Measurements from ENCODE around the gene RFXANK.

Gene RFXANK

DNA sequence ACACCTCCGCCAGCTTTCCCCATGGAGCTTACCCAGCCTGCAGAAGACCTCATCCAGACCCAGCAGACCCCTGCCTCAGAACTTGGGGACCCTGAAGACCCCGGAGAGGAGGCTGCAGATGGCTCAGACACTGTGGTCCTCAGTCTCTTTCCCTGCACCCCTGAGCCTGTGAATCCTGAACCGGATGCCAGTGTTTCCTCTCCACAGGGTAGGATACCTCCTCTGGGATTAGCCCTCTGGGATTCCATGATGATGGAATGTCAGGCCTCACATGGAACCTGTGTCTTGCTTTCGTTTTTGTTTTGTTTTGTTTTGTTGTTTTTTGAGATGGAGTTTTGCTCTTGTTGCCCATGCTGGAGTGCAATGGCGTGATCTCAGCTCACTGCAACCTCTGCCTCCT lies 1.9 kb downstream of the RFXANK start:
- no peaks in the 10 kb centered on the region for H3K27me3 ChIP-seq (ENCODE audit: insufficient read depth, low read length)
- no peak overlapping the region for H3K27ac ChIP-seq (ENCODE audit: low read depth, low read length)
- H3K4me1 ChIP-seq (ENCODE audit: insufficient read depth, low read length): no peaks in the 10 kb centered on the region
- no peak overlapping the region for H3K4me3 ChIP-seq (ENCODE audit: low read length)
- H3K9me3 ChIP-seq (ENCODE audit: insufficient read depth, low read depth, low read length): no peaks in the 10 kb centered on the region
- peaks cover 26% of the 10 kb centered on the region for H3K36me3 ChIP-seq (ENCODE audit: insufficient read depth, low read length)
- H3K9ac ChIP-seq (ENCODE audit: low read depth, low read length): no peak overlapping the region
- 91% methylated on average over 5 of the region's 5 CpGs for WGBS

DNA sequence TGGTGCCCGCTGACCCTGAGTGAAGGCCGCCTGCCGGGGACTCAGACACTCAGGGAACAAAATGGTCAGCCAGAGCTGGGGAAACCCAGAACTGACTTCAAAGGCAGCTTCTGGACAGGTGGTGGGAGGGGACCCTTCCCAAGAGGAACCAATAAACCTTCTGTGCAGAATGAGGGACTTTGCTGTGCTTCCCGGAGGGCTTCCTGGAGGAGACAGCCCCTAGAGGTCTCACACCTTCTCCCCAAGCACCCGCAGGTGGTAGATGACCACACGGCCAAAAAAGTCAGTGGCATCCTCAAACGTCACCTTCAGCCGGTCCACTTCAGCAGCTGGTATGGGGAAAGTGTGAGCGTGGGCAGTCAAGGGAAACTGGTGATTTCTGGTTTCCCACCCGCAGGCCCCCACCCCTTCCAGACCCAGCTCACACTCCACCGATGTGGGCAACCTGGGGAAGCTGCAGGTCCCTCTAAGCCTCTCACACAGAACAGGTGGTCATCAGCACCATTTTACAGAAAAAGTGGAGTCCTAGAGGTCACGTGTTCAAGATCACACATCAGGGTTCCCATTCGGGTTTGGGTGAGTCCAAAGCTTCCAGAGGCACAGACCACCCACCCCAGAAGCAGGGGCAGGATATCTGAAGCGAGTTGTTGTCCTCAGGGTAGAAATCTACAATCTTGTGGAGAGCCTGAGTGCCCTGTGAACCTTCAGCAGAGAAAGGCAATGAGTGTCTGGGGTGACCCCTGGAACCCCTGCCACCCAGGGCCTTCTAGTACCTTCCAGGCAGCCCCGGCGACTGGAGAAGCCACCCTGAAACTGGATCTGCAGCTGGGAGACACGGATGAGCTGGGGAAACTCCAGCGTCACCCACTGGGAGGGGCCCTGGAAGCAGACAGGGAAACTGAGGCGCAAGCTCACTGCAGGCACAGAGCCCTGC lies 9.9 kb downstream of the RFXANK start:
- Histone ChIP-seq H3K9ac (ENCODE audit: low read depth, low read length) (peak overlapping the region; percentile 89), H3K27ac (ENCODE audit: low read depth, low read length) (no peak overlapping the region), H3K9me3 (ENCODE audit: insufficient read depth, low read depth, low read length) (no peaks in the 10 kb centered on the region), H3K36me3 (ENCODE audit: insufficient read depth, low read length) (peaks cover 29% of the 10 kb centered on the region), H3K27me3 (ENCODE audit: insufficient read depth, low read length) (peaks cover 28% of the 10 kb centered on the region), H3K4me3 (ENCODE audit: low read length) (peak overlapping the region; percentile 94), H3K4me1 (ENCODE audit: insufficient read depth, low read length) (no peaks in the 10 kb centered on the region)
- 90% methylated on average over 19 of the region's 19 CpGs for WGBS

DNA sequence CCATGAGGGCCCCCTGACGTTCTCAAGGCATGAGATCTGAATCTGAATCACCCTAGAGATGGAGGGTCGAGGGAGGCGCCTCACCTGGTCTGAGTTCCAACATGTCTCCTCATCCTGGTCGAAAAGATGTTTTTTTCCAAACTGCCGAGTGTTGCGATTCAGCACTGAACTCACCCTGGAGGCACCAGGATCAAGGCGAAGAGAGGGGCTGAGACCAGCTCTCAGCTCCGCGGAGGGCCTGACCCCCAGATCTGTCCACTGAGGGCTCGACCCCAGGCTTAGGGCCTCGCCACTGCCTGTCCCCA lies 10.6 kb downstream of the RFXANK start:
- Histone ChIP-seq H3K4me3 (ENCODE audit: low read length) (peak overlapping the region; percentile 94), H3K9me3 (ENCODE audit: insufficient read depth, low read depth, low read length) (no peaks in the 10 kb centered on the region), H3K4me1 (ENCODE audit: insufficient read depth, low read length) (no peaks in the 10 kb centered on the region), H3K36me3 (ENCODE audit: insufficient read depth, low read length) (peaks cover 26% of the 10 kb centered on the region), H3K27me3 (ENCODE audit: insufficient read depth, low read length) (peaks cover 35% of the 10 kb centered on the region), H3K9ac (ENCODE audit: low read depth, low read length) (peak overlapping the region; percentile 89), H3K27ac (ENCODE audit: low read depth, low read length) (peak overlapping the region; percentile 57)
- 27% methylated on average over 11 of the region's 11 CpGs for WGBS

DNA sequence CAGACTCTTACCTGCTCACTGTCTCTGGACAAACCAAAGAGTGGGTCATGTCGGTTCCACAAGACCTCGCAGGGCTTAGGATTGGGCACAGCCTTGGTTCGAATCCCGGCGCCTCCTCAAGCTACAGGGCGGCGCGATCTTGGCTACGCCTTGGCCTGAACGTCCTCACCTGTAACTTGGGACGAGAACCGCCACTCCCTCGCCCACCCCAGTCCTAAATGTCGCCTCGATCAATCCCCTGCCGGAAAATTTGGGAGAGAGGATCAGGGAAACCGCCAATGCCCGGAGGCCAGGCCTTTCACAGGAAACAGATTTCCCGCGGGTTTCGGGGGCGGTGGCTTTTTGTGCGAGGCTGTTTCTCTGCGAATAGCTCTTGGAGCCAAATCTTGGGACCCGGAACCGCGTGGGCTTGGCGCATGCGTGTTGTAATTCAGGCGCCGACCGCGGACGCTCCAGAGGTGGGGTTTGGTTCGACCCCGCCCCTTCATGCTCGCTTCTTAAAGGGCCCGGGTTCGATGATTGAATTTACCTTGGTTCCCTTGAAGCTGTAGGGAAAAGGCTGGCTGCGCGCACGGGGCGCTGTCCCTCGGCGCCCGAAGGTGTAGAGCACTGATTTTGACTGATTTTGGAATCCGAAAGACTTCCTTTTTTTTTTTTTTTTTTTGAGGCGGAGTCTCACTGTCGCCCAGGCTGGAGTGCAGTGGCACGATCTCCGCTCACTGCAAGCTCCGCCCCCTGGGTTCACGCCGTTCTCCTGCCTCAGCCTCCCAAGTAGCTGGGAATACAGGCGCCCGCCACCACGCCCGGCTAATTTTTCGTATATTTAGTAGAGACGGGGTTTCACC lies 11.2 kb downstream of the RFXANK start, which contains the start of gene NR2C2AP:
TSS of gene NR2C2AP (minus strand) at position 403 of the 845 bp plus-strand sequence. CDS start at position 49, 354 bp downstream.
- peaks cover 23% of the 10 kb centered on the region for H3K36me3 ChIP-seq (ENCODE audit: insufficient read depth, low read length)
- H3K27me3 ChIP-seq (ENCODE audit: insufficient read depth, low read length): peaks cover 40% of the 10 kb centered on the region
- H3K27ac ChIP-seq (ENCODE audit: low read depth, low read length): peak within 1 kb of the TSS; percentile 57
- WGBS: 7% methylated on average over 60 of the region's 60 CpGs
- H3K9ac ChIP-seq (ENCODE audit: low read depth, low read length): peak within 1 kb of the TSS; percentile 89
- no peaks in the 10 kb centered on the region for H3K4me1 ChIP-seq (ENCODE audit: insufficient read depth, low read length)
- H3K4me3 ChIP-seq (ENCODE audit: low read length): peak within 1 kb of the TSS; percentile 94
- no peaks in the 10 kb centered on the region for H3K9me3 ChIP-seq (ENCODE audit: insufficient read depth, low read depth, low read length)

- Histone ChIP-seq H3K9ac (ENCODE audit: low read depth, low read length) (no peak overlapping the region), H3K27ac (ENCODE audit: low read depth, low read length) (no peak overlapping the region), H3K36me3 (ENCODE audit: insufficient read depth, low read length) (peaks cover 14% of the 10 kb centered on the region), H3K9me3 (ENCODE audit: insufficient read depth, low read depth, low read length) (no peaks in the 10 kb centered on the region), H3K4me1 (ENCODE audit: insufficient read depth, low read length) (no peaks in the 10 kb centered on the region), H3K4me3 (ENCODE audit: low read length) (no peak overlapping the region), H3K27me3 (ENCODE audit: insufficient read depth, low read length) (peaks cover 44% of the 10 kb centered on the region)
- 67% methylated on average over 13 of the region's 13 CpGs for WGBS
These were observed 12.1 kb downstream of the RFXANK start for GRCh38 chr19:19204181-19204580.

- no peak overlapping the region for H3K9ac ChIP-seq (ENCODE audit: low read depth, low read length)
- no peak overlapping the region for H3K27ac ChIP-seq (ENCODE audit: low read depth, low read length)
- H3K4me1 ChIP-seq (ENCODE audit: insufficient read depth, low read length): no peaks in the 10 kb centered on the region
- H3K27me3 ChIP-seq (ENCODE audit: insufficient read depth, low read length): peaks cover 59% of the 10 kb centered on the region
- H3K9me3 ChIP-seq (ENCODE audit: insufficient read depth, low read depth, low read length): no peaks in the 10 kb centered on the region
- 63% methylated on average over 14 of the region's 14 CpGs for whole genome bisulfite sequencing
- H3K36me3 ChIP-seq (ENCODE audit: insufficient read depth, low read length): peaks cover 8% of the 10 kb centered on the region; the same call in 1 of the 2 replicates
- H3K4me3 ChIP-seq (ENCODE audit: low read length): no peak overlapping the region
These were observed 13.7 kb downstream of the RFXANK start for GRCh38 chr19:19205416-19206410.

GRCh38 chr19:19206938-19207337 lies 14.9 kb downstream of the RFXANK start:
- Histone ChIP-seq H3K9me3 (ENCODE audit: insufficient read depth, low read depth, low read length) (no peaks in the 10 kb centered on the region), H3K9ac (ENCODE audit: low read depth, low read length) (no peak overlapping the region), H3K27me3 (ENCODE audit: insufficient read depth, low read length) (peaks cover 71% of the 10 kb centered on the region), H3K4me1 (ENCODE audit: insufficient read depth, low read length) (no peaks in the 10 kb centered on the region), H3K4me3 (ENCODE audit: low read length) (no peak overlapping the region), H3K36me3 (ENCODE audit: insufficient read depth, low read length) (no peaks in the 10 kb centered on the region), H3K27ac (ENCODE audit: low read depth, low read length) (no peak overlapping the region)
- WGBS: 72% methylated on average over 5 of the region's 5 CpGs

- Histone ChIP-seq H3K9ac (ENCODE audit: low read depth, low read length) (no peak overlapping the region), H3K27me3 (ENCODE audit: insufficient read depth, low read length) (peaks cover 81% of the 10 kb centered on the region), H3K27ac (ENCODE audit: low read depth, low read length) (no peak overlapping the region), H3K4me3 (ENCODE audit: low read length) (no peak overlapping the region), H3K4me1 (ENCODE audit: insufficient read depth, low read length) (0 out of 2 replicates have a peak, but pooled peaks cover 3% of the 10 kb centered on the region), H3K36me3 (ENCODE audit: insufficient read depth, low read length) (no peaks in the 10 kb centered on the region), H3K9me3 (ENCODE audit: insufficient read depth, low read depth, low read length) (no peaks in the 10 kb centered on the region)
- WGBS: 68% methylated on average over 5 of the region's 8 CpGs
These were observed 15.8 kb downstream of the RFXANK start for GRCh38 chr19:19207637-19208572.

DNA sequence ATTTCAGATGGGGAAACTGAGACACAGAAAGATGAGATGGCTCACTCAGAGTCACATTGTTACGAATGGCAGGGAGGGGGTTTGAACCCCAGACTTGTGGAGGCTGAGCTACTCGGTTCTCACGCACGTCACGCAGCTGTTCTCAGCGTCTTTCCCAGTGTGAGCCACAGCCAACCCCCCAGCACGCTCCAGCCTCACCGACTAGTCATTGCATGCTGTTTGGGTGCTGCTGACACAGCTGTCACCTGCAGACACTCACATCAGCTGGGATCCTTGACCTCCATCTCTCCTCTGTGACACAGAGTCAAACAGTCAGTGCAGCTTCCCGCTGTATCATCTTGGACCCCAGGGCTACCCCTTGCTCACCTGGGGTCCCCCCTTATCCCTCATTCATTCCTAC lies 17.3 kb downstream of the RFXANK start:
- 54% methylated on average over 9 of the region's 9 CpGs for WGBS
- H3K27me3 ChIP-seq (ENCODE audit: insufficient read depth, low read length): peaks cover 93% of the 10 kb centered on the region
- H3K9ac ChIP-seq (ENCODE audit: low read depth, low read length): no peak overlapping the region
- no peak overlapping the region for H3K4me3 ChIP-seq (ENCODE audit: low read length)
- H3K27ac ChIP-seq (ENCODE audit: low read depth, low read length): no peak overlapping the region
- H3K9me3 ChIP-seq (ENCODE audit: insufficient read depth, low read depth, low read length): no peaks in the 10 kb centered on the region
- 0 out of 2 replicates have a peak, but pooled peaks cover 3% of the 10 kb centered on the region for H3K4me1 ChIP-seq (ENCODE audit: insufficient read depth, low read length)
- H3K36me3 ChIP-seq (ENCODE audit: insufficient read depth, low read length): no peaks in the 10 kb centered on the region
